HCT116 (cell line): Measurements from ENCODE around the gene GRIPAP1.

ENCODE experiments used
- ATF3 ChIP-seq: IDR thresholded peaks from 2 replicates; pipeline ENCODE4 v1.6.1; 2012
- CEBPB ChIP-seq: IDR thresholded peaks from 2 replicates; pipeline ENCODE4 v1.6.1; 2012; ENCODE audit warnings: low read depth
- CTCF ChIP-seq, 3 experiments: fragments of 200-600 bp in 1 of 3; sonication (generic) in 1 of 3; IDR thresholded peaks in 2 of 3; conservative IDR thresholded peaks in 1 of 3; 2 replicates each; pipeline ENCODE4 v1.5.1; 2012 to 2017; ENCODE audit warnings: low read depth in 2 of 3, low read length in 2 of 3, antibody characterized with exemption in 1 of 3, borderline replicate concordance in 1 of 3, control low read depth in 1 of 3, mild to moderate bottlenecking in 1 of 3, mixed read lengths in 1 of 3, mixed run types in 1 of 3, moderate library complexity in 1 of 3; ENCODE audit not compliant: insufficient read depth in 1 of 3
- EZH2 ChIP-seq: fragments of 200-600 bp; sonication (generic); IDR thresholded peaks from 2 replicates; pipeline ENCODE4 v1.6.1; 2017; ENCODE audit warnings: antibody characterized with exemption, mixed run types
- POLR2A ChIP-seq: IDR thresholded peaks from 2 replicates; pipeline ENCODE4 v1.7.0; 2011; ENCODE audit warnings: borderline replicate concordance; ENCODE audit not compliant: insufficient read depth, insufficient read length; ENCODE audit errors: extremely low read depth
- POLR2AphosphoS5 ChIP-seq: IDR thresholded peaks from 2 replicates; pipeline ENCODE4 v1.6.1; 2011; ENCODE audit warnings: mild to moderate bottlenecking, low read depth, low read length, moderate library complexity
- RAD21 ChIP-seq: IDR thresholded peaks from 2 replicates; pipeline ENCODE4 v1.6.1; 2012; ENCODE audit warnings: low read depth, mild to moderate bottlenecking
- SRF ChIP-seq: IDR thresholded peaks from 2 replicates; pipeline ENCODE4 v1.6.1; 2012; ENCODE audit warnings: low read depth
- YY1 ChIP-seq: IDR thresholded peaks from 2 replicates; pipeline ENCODE4 v1.6.1; 2011; ENCODE audit warnings: low read length, low read depth, moderate library complexity, mild to moderate bottlenecking; ENCODE audit not compliant: insufficient replicate concordance; ENCODE audit errors: extremely low read depth

GRCh38 chrX:48923771-48924170 is 78.3 kb downstream of the GRIPAP1 start:
- TF ChIP-seq YY1 = no peak
- no peak for TF ChIP-seq EZH2
- TF ChIP-seq RAD21 = no peak
- TF ChIP-seq POLR2A = no peak
- no peak for TF ChIP-seq CTCF (IDR thresholded peaks at IDR 0.05 in 2 of 3, conservative IDR thresholded peaks at IDR 0.05 in 1 of 3; ENCODE audit: borderline replicate concordance in 1 of 3, insufficient read depth in 1 of 3, low read depth in 2 of 3, low read length in 2 of 3)
- TF ChIP-seq CEBPB = no peak
- no peak for TF ChIP-seq POLR2AphosphoS5
- no peak for TF ChIP-seq ATF3
- no peak for TF ChIP-seq SRF
